ENCODE results near the gene CDAN1.

The CDAN1 gene

GRCh38 chr15:42716125-42716524, 20.8 kb downstream of the CDAN1 start:
- in situ Hi-C loops (cut with MboI; ENCODE audit: low pct_unique_long_range_greater_than_20kb, low sequenced_read_pairs, unreplicated experiment): no loop called here

DNA sequence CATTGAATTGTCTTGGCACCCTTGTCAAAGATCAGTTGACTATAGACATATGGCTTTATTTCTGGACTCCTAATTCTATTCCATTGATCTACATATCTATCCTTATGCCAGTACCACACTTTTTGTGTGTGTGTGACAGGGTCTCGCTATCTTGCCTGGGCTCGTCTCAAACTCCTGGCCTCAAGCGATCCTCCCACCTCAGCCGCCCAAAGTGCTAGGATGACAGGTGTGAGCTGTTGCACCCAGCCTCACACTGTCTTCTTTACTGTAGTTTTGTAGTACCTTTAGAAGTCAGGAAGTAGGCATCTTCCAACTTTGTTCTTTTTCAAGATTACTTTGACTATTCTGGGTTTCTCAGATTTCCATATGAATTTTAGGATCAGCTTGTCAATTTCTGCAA, 24.3 kb downstream of the CDAN1 start:
- in situ Hi-C loops (cut with MboI; ENCODE audit: low pct_unique_long_range_greater_than_20kb, low sequenced_read_pairs, unreplicated experiment): no loop called here
- no peak for DNase-seq (ENCODE audit: low spot score)
- no peak for TF ChIP-seq CTCF (IDR thresholded peaks at IDR 0.05; ENCODE audit: extremely low read depth, insufficient read depth, missing control alignments)

More at GRCh38 chr15:42716125-42716524, 20.8 kb downstream of the CDAN1 start:
- no peak for TF ChIP-seq CTCF (IDR thresholded peaks at IDR 0.05; ENCODE audit: extremely low read depth, insufficient read depth, missing control alignments)
- no peak for DNase-seq (ENCODE audit: low spot score)

DNA sequence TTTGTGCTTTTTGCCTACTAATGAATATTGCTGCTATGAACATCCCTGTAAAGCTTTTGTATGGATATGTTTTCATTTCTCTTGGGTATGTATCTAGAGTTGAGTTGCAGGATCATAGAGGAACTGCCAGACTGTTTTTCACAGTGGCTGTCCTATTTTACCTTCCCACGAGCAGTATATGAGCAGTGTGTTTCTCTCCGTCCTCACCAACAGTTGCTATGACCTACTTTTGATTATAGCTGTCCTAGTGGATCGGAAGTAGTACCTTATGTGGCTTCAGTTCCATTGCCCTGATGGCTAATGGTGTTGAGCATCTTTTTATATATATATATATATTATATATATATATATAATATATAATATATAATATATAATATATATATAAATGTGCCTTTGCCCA, 25.2 kb downstream of the CDAN1 start:
- in situ Hi-C loops (cut with MboI; ENCODE audit: low pct_unique_long_range_greater_than_20kb, low sequenced_read_pairs, unreplicated experiment): no loop called here
- no peak for DNase-seq (ENCODE audit: low spot score)
- TF ChIP-seq CTCF (IDR thresholded peaks at IDR 0.05; ENCODE audit: extremely low read depth, insufficient read depth, missing control alignments): no peak

DNA sequence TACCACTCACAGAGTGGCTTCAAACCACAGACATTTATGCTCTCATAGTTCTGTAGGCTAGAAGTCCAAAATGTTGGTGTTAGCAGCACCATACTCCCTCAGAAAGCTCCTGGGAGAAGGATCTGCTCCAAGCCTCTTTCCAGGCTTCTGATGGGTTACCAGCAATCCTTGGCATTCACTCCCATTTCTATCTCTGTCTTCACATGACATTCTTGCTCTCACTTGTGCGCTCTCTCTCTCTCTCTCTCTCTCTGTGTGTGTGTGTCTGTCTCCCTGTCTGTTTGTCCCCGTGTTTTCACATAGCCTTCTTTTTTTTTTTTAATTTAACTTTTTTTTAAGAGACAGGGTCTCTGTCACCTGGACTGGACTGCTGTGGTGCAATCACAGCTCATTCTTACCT, 26.3 kb downstream of the CDAN1 start:
- no peak for TF ChIP-seq CTCF (IDR thresholded peaks at IDR 0.05; ENCODE audit: extremely low read depth, insufficient read depth, missing control alignments)
- in situ Hi-C loops (cut with MboI; ENCODE audit: low pct_unique_long_range_greater_than_20kb, low sequenced_read_pairs, unreplicated experiment): no loop called here
- no peak for DNase-seq (ENCODE audit: low spot score)

- in situ Hi-C loops (cut with MboI; ENCODE audit: low pct_unique_long_range_greater_than_20kb, low sequenced_read_pairs, unreplicated experiment): loop anchor here (5.0 kb wide), 1 partner anchor 219 kb away; no protein-coding TSS in a partner anchor
- no peak for TF ChIP-seq CTCF (IDR thresholded peaks at IDR 0.05; ENCODE audit: extremely low read depth, insufficient read depth, missing control alignments)
- no peak for DNase-seq (ENCODE audit: low spot score)
Observed at GRCh38 chr15:42707873-42708544, 28.9 kb downstream of the CDAN1 start.

- no peak for DNase-seq (ENCODE audit: low spot score)
- no peak for TF ChIP-seq CTCF (IDR thresholded peaks at IDR 0.05; ENCODE audit: extremely low read depth, insufficient read depth, missing control alignments)
- in situ Hi-C loops (cut with MboI; ENCODE audit: low pct_unique_long_range_greater_than_20kb, low sequenced_read_pairs, unreplicated experiment): loop anchor here (5.0 kb wide), 1 partner anchor 220 kb away; no protein-coding TSS in a partner anchor
Observed at GRCh38 chr15:42707068-42707467, 29.9 kb downstream of the CDAN1 start.

All from GM13977 (cell line).